AG08396 (cell line): Measurements from ENCODE around the gene CREB3L1.
A peak's percentile ranks its signal among the peaks of the same experiment; 100 is the strongest.

Experiments
- DNase-seq: peaks from one replicate; pipeline ENCODE4 v3.0.0; 2012; ENCODE audit warnings: low spot score, mixed read lengths

Gene CREB3L1

DNA sequence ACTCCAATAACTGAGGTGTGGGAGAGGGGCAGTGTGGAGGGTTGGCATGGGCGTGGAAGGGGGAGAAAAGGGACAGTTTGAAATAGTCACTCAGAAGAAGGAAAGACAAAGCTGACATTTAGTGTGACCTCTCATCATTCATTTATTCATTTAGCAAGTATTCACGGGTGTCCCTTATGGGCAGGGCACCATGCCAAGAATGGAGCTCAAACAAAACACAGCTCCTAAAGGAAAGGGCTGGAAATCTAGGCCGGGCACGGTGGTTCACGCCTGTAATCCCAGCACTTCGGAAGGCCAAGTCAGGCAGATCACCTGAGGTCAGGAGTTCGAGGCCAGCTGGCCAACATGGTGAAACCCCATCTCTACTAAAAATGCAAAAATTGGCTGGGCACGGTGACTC lies 50.4 kb downstream of the CREB3L1 start:
- DNase-seq, result no peak

DNA sequence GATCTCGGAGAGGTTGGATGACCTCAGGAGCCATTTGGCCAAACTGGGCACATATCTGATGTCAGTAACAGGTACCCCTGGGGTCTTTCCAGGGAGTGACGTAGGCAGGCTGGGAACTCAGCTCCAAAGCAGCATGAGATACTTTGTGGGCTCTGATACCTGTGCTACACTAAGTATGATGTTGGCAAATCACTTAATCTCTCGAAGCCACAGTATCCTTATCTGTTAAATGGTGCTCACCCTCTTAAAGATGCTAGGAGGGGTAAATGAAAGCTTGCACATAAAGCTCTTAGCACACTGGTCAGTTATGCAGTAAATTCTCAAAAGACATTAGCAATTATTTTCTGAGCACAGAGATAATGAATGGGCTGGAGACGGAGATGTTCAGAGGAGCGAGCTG lies 52.7 kb downstream of the CREB3L1 start:
- DNase-seq, result no peak

DNA sequence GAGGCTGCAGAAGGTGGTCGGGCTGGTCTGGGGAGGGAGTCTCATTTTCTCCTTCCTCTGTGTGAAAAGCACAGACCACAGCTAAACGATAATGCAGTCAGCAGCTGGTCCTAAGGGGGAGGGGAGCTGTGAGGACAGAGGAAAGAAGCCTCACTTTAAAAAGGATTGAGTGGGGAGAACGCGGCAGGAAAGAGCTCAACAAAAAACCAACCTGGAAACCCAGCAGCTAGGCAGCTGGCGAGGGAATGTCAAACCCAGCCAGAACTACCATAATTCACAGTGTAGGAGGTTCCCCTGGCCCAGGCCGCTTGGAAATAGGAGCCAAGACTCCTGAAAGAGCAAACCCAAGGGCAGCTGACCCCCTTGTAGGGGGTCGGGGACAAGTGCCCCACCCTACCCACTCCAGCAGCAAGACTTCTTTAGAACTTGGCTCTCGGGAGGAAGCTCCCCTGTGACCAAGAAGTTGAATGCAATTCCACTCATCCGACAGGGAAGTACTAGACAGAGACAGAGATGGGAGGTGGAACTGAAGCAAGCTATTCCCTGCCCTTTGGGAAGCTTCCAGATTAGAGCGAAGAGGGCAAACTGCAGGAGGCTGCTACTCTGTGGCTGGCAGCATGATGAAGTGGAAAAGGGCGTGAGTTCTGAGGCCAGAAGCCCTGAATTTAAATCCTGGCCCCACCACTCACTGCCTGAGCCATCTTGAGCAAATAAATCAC lies 53.3 kb downstream of the CREB3L1 start:
- no peak for DNase-seq

DNA sequence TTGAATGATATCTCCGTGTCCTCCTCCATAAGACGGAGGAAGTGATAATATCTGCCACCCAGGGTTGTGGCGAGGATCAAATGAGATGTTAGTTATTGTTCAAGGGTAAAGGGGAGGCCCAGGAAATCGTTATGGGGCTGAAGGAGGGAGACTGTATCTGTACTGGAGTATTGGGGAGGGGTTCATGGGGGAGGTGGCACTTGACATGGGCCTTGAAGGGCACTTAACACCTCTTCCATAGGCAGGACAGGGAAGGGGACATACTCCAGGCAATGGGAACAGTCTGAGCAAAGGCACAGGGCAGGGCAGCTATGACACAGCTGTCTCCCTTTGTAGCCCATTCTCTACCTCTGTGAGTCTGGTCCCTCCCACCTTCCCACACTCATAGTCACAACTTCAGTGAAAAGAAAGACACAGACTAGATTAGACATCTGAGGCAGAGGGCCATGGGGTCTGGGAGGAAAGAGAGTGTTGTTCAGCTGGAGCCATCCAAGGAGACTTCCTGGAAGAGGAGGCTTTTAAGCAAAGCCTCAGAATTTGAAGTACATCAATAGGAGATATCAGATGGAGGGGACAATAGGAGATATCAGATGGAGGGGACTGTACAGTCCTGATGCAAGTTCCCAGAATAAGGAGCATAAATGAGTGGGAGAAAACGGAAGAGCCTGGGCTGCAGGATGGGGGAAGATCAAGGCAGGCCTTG lies 54.0 kb downstream of the CREB3L1 start:
- no peak for DNase-seq

DNA sequence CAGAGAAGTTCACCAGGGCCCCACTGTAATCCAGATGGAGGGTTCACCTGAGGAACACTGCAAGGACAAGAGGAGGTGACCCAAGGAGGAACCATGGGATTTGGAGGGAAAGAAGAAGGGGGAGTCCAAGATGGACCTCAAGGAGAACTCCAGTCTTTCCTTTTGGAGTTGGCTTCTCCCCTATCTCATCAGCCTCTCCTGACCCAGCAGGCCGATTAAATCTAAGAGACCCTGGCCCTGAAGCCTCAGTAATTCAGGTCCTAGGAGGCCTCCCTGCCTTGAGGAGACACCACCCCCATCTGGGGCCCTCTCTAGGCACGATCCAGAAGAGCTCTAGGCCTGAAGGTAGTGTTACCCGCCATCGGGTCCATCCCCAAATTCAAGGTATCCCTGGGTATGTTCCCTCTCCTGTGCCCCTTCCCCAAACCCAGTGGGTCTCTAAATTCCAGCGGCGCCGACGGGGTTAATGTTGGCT lies 54.7 kb downstream of the CREB3L1 start:
- DNase-seq, result no peak

DNA sequence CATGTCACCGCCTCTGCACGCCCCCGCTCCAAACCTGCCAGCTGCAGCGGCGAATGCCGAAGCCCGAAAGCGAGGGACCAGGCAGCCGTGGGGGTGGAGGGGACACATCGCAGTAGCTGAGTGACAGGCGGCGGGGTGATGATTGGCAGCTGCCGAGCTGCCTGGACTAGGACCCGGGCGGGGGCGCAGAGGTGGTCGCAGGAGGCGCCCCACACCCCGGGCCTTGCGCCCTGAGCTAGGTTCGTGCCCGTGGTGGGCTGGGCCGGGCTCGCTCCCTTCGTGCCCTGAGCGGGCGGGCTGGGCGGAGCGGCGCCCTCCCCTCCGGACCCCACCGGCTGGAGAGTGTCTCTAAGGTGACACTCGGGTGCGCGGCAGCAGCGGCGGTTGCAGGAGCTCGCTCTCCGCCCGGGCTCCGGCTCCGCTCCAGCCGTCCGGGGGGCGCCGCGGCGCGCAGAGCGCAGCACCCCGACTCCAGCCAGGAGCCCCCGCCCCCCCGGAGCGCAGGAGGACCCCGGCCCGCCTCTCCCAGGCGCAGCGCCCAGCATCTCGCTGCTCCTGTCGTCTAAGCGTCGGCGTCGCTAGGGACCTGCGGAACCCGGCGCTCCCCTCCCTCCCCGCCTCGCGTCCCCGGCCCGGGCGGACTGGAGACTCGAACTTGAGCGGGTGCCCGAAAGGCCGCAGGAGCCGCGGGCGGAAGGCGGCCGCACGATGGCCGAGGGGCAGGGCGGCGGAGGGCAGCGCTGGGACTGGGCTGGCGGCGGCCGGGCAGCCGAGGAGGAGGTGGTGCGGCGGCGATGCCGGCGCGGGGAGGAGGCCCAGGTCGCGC lies 55.3 kb downstream of the CREB3L1 start:
- DNase-seq, result peak; percentile 52

DNA sequence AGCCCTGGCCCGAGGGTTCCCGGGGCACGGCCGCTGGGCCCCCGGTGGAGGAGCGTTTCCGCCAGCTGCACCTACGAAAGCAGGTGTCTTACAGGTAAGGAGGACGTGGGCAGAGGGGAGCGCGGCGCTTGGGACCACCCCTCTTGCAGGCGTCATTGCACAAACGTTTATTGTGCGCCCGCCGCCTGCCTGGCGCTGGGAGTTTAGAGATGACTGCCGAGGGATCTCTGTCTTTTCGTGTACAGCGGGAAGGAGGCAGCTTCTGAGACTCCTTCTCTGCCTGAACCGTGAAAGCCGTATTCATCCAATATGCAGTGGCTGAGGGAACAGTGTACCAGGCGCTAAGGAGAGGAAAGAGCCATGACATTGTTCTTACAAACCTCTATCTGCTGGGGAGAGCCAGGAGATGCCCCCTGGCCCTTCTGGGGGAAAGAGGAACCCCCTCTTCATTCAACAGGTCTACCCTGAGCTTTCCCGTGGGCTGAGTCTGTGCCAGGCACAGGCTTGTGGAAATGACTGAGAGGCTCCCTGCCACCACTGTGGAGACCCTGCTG lies 56.0 kb downstream of the CREB3L1 start:
- no peak for DNase-seq

DNA sequence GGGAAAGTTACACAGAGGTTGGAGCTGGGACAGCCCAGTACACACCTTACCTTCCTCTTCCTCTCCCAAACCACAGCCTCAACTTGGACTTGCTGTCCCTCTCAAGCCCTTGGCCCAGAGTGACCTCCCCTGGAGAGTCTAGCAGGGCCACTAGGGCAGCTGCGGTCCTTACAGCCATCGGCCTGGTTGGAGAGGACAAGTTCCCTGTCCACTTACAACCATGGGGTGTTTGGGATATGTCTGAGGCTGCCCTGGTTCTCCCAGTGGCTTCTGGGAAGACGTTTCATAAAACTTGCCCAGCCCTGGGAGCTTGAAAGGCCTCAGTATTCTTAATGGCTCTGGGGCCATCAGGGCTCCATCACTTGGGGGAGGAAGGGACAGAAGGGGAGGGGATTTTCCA lies 56.7 kb downstream of the CREB3L1 start:
- DNase-seq, result no peak

DNA sequence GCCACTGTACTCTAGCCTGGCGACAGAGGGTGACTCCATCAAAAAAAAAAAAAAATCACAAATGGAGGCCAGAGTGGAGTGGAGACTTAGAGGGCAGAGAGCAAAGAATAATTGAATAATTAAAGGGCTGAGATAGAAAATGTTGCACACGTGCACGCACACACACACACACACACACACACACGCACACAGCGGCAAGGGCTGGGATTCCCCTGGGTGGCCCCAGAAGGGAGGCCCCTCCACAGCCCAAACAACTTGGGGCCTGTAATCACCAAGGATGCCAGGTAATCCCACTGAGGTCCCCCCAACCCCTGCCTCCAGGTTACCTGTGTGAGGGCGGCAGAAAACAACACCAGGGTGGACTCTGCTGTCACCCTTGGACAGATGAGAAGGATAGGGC lies 57.8 kb downstream of the CREB3L1 start:
- no peak for DNase-seq

DNA sequence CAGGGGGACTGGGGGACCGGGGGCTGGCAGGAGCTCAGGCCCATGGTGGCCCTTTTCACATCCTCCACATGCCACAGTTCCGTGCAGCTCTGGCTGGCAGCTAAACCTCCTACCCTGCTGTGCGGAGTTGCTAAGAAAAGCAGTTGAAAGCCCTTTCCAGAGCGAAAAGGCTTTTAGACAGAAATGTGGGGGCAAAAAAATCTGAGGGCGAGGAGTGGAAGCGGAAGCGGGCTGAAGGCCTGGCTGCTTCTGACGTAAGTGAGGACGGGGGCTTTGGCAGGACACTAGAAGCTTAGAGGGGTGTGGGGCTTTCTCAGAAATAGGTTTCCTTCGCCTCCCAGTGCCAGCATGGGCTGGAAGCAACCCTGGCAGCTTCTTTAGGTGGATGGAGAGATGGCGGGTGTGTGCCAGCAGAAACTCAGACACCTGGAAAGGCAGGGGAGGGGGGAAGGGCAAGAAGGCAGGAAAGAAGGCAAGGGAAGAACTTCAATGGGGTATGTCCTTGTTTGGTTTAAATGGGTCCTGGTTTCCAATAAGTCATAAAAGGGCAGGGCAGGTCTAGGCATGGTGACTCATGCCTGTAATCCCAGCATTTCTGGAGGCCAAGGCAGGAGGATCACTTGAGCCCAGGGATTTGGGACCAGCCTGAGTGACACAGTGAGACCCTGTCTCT lies 58.6 kb downstream of the CREB3L1 start:
- no peak for DNase-seq

DNA sequence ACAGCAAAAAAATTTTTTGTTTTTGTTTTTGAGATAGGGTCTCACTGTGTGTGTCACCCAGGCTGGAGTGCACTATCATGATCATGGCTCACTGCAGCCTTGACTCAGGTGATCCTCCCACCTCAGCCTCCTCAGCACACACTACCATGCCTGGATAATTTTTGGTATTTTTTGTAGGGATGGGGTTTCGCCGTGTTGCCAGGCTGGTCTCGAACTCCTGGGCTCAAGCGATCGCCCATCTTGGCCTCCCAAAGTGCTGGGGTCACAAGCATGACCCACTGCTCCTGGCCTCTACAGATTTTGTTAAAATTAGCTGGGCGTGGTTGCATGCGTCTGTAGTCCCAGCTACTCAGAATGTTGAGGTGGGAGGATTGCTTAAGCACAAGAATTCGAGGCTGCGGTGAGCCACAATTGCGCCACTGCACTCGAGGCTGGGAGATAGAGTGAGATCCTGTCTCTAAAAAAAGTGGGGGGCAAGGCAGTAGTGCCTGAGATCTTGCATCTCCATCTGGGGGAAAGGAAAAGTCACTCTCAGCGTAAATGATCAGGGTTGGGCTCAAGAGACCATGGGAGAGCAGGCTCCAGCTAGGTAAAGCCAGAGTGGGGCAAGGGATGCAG lies 59.2 kb downstream of the CREB3L1 start:
- DNase-seq, result no peak

DNA sequence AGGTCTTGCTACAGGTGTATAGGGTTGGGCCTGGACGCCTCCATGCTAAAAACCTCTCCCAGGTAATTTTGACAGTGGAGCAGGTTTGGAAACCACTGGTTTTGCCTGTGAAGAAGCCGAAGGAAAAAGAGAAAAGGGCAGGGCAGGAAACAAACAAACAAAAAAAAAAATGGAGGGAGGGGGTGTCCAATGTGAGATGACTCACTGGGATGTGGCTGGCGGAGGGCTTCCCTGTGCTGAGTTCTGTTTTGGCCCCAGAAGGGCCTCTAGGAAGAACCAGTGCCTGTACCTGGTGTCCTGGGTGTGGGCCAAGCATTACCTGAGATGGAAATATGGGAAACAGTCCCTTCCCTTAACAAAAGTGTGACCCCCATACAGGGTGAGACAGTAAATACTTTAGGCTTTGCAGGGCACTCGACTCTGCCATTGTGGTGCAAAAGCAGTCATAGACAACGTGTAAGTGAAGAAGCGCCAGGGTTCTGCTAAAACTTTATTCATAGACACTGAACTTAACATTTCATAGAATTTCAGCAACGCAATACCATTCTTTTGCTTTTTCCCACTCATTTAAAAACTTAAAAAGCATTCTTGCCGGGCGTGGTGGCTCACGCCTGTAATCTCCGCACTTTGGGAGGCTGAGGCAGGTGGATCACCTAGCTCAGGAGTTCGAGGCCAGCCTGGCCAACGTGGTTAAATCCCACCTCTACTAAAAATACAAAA lies 60.3 kb downstream of the CREB3L1 start:
- no peak for DNase-seq

DNA sequence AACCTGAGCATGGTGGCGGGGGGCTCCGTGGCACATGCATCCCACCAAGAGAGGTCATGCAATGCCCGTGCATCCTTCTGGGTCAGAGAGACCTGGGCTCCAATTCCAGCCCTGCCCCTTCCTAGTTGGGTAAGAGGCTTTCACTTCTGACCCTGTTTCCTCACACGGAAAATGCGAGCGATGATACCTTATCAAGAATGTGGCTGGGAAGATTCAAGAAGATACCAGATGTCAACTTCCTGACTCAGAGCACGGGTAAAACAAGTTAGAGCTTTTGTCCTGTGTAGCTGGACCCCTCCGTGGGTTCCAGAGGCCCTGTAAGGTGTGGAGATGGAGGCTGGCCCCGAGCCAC lies 61.1 kb downstream of the CREB3L1 start:
- no peak for DNase-seq

DNA sequence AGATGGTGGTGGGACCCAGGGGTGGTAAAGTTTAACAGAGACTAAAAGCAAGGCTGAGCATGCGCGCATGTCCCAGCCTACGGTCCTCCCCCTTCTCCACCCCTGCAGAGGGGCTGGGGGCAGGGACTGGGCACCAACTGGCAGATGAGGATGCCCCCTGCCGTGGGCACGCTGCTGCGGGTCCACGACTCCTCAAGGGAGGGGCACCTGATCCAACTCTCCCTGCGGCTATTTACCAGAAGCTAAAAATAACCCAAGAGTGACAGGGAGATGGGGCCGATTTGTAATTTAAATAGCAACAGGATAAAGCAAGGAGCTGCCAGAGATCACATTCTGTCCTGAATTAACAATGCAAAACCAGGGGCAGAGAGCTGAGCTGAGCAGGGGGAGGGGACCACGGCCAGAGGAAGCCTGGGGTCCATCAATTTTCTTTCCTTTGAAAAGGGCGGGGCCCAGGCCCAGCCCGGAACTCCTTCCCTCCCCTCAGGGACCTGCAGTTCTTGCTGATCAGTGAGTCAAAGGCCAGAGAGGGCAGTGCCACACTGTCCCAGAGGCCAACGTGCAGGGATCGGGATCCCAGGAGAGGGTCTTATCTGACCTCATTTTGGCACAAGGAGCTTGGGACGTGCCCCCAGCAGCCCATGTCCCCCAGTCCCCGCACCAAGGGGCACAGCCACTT lies 61.7 kb downstream of the CREB3L1 start:
- DNase-seq, result no peak

DNA sequence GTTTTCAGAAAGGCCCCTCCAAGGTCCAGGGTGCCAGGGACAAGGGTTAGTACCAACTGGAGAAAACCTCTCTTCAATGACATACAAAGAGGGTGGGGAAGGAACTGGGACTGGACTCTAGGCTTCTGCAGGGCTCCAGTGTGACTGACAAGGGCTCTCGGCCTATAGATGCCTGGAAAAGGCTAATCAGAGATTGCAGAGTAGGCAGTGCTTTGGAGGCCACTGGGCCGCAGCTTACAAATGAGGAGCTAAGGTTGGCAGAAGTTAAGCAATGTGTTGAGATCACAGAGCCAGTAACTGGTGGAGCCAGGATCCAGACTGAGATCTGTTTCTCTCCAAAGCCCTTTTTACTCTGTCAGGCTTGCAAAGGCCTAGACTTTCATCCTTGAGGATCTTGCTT lies 62.4 kb downstream of the CREB3L1 start:
- DNase-seq, result peak; percentile 54

DNA sequence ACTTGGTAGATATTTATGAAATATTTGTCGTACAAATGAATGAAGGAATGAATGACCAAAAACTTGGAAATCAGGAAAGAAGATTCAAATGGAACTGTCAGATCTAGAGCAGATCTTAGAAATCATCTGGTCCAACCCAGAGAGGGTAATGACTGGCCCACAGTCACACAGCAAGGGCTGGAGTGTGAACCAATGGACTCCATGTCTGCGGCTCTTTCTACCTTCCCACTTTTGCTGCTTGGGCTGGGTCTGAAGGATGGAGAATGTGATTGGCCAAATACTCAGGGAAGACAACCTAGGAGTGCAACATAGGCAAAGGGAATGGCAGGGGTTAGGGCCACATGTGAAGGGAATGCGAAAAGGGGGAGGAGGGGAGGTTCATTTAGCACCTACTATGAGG lies 64.0 kb downstream of the CREB3L1 start:
- no peak for DNase-seq

DNA sequence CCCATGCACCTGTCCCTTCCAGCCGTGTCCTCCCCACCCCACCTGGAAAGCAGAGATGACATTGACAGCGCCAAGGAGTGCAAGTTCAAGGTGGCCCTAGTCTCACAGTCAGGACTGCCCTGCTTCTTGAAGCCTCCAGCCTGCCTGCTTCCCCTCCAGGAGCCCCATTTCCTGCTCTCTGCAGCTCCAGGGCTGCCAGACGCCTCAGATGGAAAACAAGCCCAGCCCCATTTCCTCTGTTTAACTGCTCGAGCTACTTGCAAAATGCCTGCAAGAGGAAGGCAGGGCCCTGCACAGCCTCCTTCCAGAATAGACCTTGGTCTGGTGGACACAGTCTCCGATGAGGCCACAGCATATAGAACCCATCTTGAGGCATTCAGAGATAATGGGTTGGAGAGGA lies 64.8 kb downstream of the CREB3L1 start:
- no peak for DNase-seq

DNA sequence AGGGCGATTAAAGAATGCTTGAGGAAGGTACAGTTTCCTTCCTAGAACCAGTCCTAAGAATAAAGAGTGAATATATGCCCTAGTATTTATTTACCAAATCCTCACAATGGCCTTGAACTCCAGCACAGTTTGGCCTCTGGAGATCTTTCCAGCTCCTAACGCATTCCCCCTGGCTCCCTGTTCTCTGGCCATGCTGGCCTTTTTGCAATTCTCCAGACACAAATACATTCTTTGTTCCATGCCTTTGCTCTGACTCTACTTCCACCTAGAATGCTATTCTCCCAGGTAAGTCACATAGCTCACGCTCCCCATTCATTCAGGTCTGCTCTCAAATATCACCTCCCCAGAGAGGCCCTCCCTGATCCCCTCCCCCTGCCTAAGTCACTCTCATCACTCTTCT lies 66.1 kb downstream of the CREB3L1 start:
- DNase-seq, result no peak

DNA sequence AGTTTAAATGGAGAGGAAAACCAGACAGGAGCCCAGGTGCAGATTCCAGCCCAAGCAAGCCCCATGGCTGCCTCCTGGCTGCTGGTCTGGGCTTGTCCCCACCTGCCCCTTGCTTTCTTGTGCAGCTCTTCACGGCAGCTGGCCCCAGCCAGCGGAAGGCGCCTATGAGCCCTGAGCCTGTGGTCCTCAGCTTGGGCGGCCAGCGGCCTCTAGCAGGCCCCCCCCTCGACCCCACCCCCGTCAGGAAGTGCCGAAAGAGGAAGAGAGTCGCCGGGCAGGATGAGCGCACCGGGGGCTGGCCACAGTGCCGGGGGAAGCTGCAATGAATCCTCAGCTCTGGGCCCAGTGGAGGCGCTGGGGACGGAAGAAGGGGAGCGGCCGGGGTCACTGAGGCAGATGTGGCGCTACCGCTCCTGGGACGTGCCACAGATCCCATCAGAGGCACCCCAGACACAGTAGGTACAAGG lies 67.7 kb downstream of the CREB3L1 start:
- DNase-seq, result no peak

DNA sequence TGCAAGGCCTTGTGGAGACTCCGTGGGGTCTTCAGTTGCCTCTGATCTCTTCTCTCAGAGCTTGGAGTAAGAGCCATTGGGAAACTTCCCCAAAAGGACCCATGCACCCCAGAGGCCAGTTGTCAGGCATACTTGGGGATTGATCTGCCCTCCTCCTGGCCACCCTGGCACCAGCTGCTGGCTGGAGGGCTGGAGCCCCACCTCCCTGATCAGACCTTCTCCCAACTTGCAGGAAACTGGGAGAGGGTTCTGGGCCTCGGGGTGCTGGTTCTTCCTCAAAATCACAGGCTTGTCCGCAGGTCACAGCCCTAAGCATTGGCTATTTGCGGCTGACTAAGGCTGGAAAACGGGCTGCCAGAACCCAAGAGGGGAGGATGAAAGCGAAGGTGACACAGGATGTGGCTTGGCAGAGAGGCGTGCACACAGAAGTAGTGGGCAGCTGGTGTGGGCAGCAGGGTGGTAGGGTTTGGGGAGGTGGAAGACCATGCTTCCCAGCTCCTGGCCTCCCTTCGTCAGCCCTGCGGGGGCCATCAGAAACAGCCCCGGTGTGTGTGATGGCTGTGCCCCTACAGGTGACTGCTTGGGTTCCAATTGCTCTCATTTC lies 68.5 kb downstream of the CREB3L1 start:
- no peak for DNase-seq
